Measurements from ENCODE around the gene RPTOR. TPM values are rescaled to one million over a fixed set of nuclear protein-coding genes. Genes with fewer than 3 reads are reported as not detected.

The RPTOR gene
- total and polyA plus RNA-seq, 2 donors (not counting 3 experiments of a cell fraction or from before 2014, with no cell fraction given) = 10.7 to 41.8 TPM

- no peak for FAIRE-seq
- ChIA-PET POLR2A (no interaction called here), CTCF (interaction anchor here (0.6 kb wide), 2 partner anchors 12 to 40 kb away, joined by 3 read pairs; no protein-coding TSS in a partner anchor)
- H3K9me1 ChIP-seq (replicated peaks; ENCODE audit: control insufficient read depth, extremely low read depth, insufficient read depth, low read length) = no peaks in the 10 kb centered on the region
- no peak overlapping the region for H3K27ac ChIP-seq (ENCODE audit: insufficient read depth, low read depth, low read length)
- no peaks in the 10 kb centered on the region for H4K20me1 ChIP-seq (replicated peaks; ENCODE audit: control insufficient read depth, extremely low read depth, insufficient read depth, low read length)
- no peaks in the 10 kb centered on the region for H3K9me3 ChIP-seq (replicated peaks; ENCODE audit: control insufficient read depth, insufficient read depth, low read length)
- H3K4me3 ChIP-seq (replicated peaks in 1 of 3; ENCODE audit: insufficient read depth in 1 of 3, low read depth in 1 of 3, low read length in 3 of 3) = no peak overlapping the region
- intact Hi-C loops (cut with micrococcal nuclease) = no loop called here
- no peaks in the 10 kb centered on the region for H3K79me2 ChIP-seq (ENCODE audit: control insufficient read depth, insufficient read depth, low read length)
- no peak overlapping the region for H3K9ac ChIP-seq (replicated peaks; ENCODE audit: extremely low read depth, insufficient read depth, low read length)
- no peaks in the 10 kb centered on the region for H3K27me3 ChIP-seq (ENCODE audit: control insufficient read depth in 2 of 2, insufficient read depth in 2 of 2, low read length in 2 of 2)
- no peaks in the 10 kb centered on the region for H3K4me1 ChIP-seq (ENCODE audit: control insufficient read depth, extremely low read depth, insufficient read depth, low read length)
- H2AFZ ChIP-seq (ENCODE audit: low read depth, low read length) = no peak overlapping the region
- dilution Hi-C loops (cut with MboI; ENCODE audit: extremely low pct_ligation_motif_present, low sequenced_read_pairs) = no loop called here
- no peak overlapping the region for H3K4me2 ChIP-seq (ENCODE audit: insufficient read depth, low read length)
- BruUV-seq (replicated peaks) = no TSS peak
- H3K36me3 ChIP-seq (ENCODE audit: control insufficient read depth in 2 of 2, extremely low read depth in 1 of 2, insufficient read depth in 2 of 2, low read length in 2 of 2) = no peaks in the 10 kb centered on the region
- TF ChIP-seq EZH2 (IDR thresholded peaks at IDR 0.05; ENCODE audit: borderline replicate concordance, low read depth, low read length, severe bottlenecking) (no peak), CTCF (IDR thresholded peaks at IDR 0.05; ENCODE audit: extremely low read depth in 1 of 2, insufficient read depth in 1 of 2, low read depth in 1 of 2, low read length in 2 of 2) (no peak), MYC (IDR thresholded peaks at IDR 0.05; ENCODE audit: low read depth, low read length) (no peak), FOS (IDR thresholded peaks at IDR 0.05; ENCODE audit: borderline replicate concordance, insufficient read depth, low read length) (no peak), POLR2AphosphoS5 (IDR thresholded peaks at IDR 0.05; ENCODE audit: insufficient read depth, low read depth, low read length) (no peak)
- DNase-seq (ENCODE audit: low read depth, low spot score) = no peak
These were observed 186.7 kb downstream of the RPTOR start for GRCh38 chr17:80731323-80731722.

- Histone ChIP-seq H3K9me3 (replicated peaks; ENCODE audit: control insufficient read depth, insufficient read depth, low read length) (no peaks in the 10 kb centered on the region), H3K4me2 (ENCODE audit: insufficient read depth, low read length) (no peak overlapping the region), H3K27ac (ENCODE audit: insufficient read depth, low read depth, low read length) (no peak overlapping the region), H3K4me1 (ENCODE audit: control insufficient read depth, extremely low read depth, insufficient read depth, low read length) (no peaks in the 10 kb centered on the region), H3K27me3 (ENCODE audit: control insufficient read depth in 2 of 2, insufficient read depth in 2 of 2, low read length in 2 of 2) (no peaks in the 10 kb centered on the region), H3K9ac (replicated peaks; ENCODE audit: extremely low read depth, insufficient read depth, low read length) (no peak overlapping the region), H3K79me2 (ENCODE audit: control insufficient read depth, insufficient read depth, low read length) (no peaks in the 10 kb centered on the region), H3K4me3 (replicated peaks in 1 of 3; ENCODE audit: insufficient read depth in 1 of 3, low read depth in 1 of 3, low read length in 3 of 3) (no peak overlapping the region), H4K20me1 (replicated peaks; ENCODE audit: control insufficient read depth, extremely low read depth, insufficient read depth, low read length) (no peaks in the 10 kb centered on the region), H3K36me3 (ENCODE audit: control insufficient read depth in 2 of 2, extremely low read depth in 1 of 2, insufficient read depth in 2 of 2, low read length in 2 of 2) (no peaks in the 10 kb centered on the region), H2AFZ (ENCODE audit: low read depth, low read length) (no peak overlapping the region), H3K9me1 (replicated peaks; ENCODE audit: control insufficient read depth, extremely low read depth, insufficient read depth, low read length) (no peaks in the 10 kb centered on the region)
- no peak for TF ChIP-seq MAX (IDR thresholded peaks at IDR 0.05; ENCODE audit: insufficient read depth, insufficient read length)
- no peak for TF ChIP-seq POLR2AphosphoS5 (IDR thresholded peaks at IDR 0.05; ENCODE audit: insufficient read depth, low read depth, low read length)
- TF ChIP-seq EZH2 (IDR thresholded peaks at IDR 0.05; ENCODE audit: borderline replicate concordance, low read depth, low read length, severe bottlenecking) = no peak
- no peak for TF ChIP-seq FOS (IDR thresholded peaks at IDR 0.05; ENCODE audit: borderline replicate concordance, insufficient read depth, low read length)
- TF ChIP-seq CTCF (IDR thresholded peaks at IDR 0.05; ENCODE audit: extremely low read depth in 1 of 2, insufficient read depth in 1 of 2, low read depth in 1 of 2, low read length in 2 of 2) = no peak
- no peak for TF ChIP-seq GATA2 (IDR thresholded peaks at IDR 0.05; ENCODE audit: insufficient read depth, insufficient read length, low read depth, low read length)
- no peak for TF ChIP-seq JUN (IDR thresholded peaks at IDR 0.05; ENCODE audit: borderline replicate concordance, insufficient read depth, insufficient read length, low read depth)
- TF ChIP-seq MYC (IDR thresholded peaks at IDR 0.05; ENCODE audit: low read depth, low read length) = no peak
- no peak for TF ChIP-seq POLR2A (IDR thresholded peaks at IDR 0.05; ENCODE audit: low read depth, low read length)
- intact Hi-C loops (cut with micrococcal nuclease) = no loop called here
- DNase-seq (ENCODE audit: low read depth, low spot score) (no peak), FAIRE-seq (no peak)
- ChIA-PET POLR2A (no interaction called here), CTCF (no interaction called here)
- dilution Hi-C loops (cut with MboI; ENCODE audit: extremely low pct_ligation_motif_present, low sequenced_read_pairs) = no loop called here
- BruUV-seq (replicated peaks) = no TSS peak
These were observed 187.6 kb downstream of the RPTOR start for GRCh38 chr17:80732268-80732667.

All from endothelial cell of umbilical vein (primary cell).